22Rv1 (cell line): Measurements from ENCODE around the gene RET.

ENCODE experiments used
- CTCF ChIP-seq: fragments of 450-650 bp; IDR thresholded peaks from 2 replicates; pipeline ENCODE4 v1.5.1; 2017; ENCODE audit warnings: mild to moderate bottlenecking
- ZFX ChIP-seq: fragments of 450-650 bp; IDR thresholded peaks from 2 replicates; pipeline ENCODE4 v1.6.1; 2017; ENCODE audit warnings: antibody characterized with exemption, borderline replicate concordance

GRCh38 chr10:43082746-43083145, 5.9 kb downstream of the RET start:
- TF ChIP-seq CTCF = no peak
- no peak for TF ChIP-seq ZFX
